Skeletal muscle cell (primary cell): ENCODE measurements around the gene TAF6.

Source experiments
- DNase-seq: peaks from one replicate; pipeline ENCODE4 v3.0.0-alpha.2; 2010; ENCODE audit warnings: low read depth
- H3K4me3 ChIP-seq: 2 replicates; pipeline ENCODE4 v1.5.1; 2011; ENCODE audit warnings: low read depth, mild to moderate bottlenecking, control low read depth, low read length, moderate library complexity

Gene TAF6

GRCh38 chr7:100119072-100119969, at the start of gene TAF6, which contains the start of gene CNPY4:
Gene TAF6, minus strand, starts transcription at chr7:100119358. Its CDS starts 5,149 bp downstream, at chr7:100114209.
Gene CNPY4, plus strand, starts transcription at chr7:100119634. Its CDS starts 111 bp downstream, at chr7:100119745.
- H3K4me3 ChIP-seq = peak within 1 kb of the TSS; percentile 96
- DNase-seq = peak; percentile 78

GRCh38 chr7:100167912-100168323, 48.8 kb upstream of the TAF6 start:
- no peak for DNase-seq
- H3K4me3 ChIP-seq = peak overlapping the region; percentile 49

DNA sequence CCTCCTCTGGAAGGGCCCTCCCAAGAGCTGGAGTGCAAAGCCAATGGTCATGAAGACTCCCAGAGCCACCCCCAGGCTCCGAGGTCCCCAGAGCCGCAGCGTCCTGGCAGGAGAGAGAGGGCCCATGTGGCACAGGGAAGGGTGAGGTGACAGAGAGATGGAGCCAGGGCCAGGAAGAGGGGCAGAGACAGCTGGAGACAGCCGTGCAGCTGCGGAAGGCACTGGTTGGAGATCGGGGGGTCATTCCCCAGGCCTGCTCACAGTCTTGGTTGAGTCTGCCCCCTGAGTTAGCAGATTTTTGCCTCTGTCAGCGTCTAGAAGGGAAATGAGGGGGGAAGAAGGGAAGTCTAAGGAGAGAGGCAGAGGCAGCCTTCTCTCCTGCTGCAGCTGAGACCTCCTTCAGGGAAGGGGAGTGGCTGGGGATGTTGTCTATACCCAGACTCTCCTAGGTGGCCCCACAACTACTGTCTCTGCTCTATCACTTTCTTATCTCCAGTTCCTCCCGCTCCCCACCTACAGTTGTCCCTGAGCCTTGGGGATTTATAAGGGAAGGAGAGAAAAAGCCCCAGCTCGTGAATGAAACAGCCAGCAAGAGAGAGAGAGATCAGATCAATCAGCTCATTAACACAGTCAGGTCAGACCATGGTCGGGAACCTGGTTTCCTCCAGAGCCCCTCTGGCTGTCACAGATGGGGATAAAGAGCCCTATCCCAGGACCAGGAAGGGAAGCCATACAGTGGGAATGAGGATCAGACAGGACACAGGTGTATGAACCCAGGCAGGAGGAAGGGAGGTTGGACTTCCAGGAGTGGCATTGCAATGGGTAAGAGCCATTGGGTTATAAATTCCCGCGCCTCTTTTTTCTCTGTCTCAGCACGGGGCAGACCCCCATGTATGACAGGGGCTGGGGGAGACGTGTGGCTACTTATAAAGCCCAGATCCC, 48.1 kb upstream of the TAF6 start:
- no peak for DNase-seq

DNA sequence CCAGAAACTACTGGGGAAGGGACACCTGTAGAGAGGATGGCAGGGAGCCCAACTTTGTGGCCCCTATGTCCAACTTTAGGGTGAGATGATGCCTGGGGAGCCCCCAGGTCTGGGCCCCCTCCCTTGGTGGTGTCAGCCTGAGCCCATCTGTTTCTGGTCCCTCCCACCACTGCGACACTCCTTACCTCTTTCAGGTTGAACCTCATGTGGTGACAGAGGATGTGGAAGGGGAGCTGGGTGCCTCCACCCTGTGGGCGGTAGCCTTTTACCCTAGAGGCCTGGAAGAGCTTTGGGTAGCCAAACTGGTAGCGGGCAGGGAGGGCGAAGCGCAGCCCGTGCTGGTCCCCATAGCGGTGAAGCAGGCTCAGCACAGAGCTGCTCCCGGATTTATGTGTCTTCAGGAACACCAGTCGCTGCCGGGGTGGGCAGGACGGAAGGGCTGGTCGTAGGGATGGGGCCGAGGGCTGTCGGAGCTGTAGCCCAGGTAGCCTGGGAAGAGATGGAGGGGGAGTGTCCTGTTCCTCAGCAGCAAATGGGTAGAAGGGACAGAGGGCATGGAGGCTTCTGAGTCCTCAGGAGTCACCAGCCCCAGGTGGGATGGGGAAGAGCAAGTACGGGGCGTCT, 47.3 kb upstream of the TAF6 start:
- no peak for DNase-seq

More for the DNA sequence above, 48.1 kb upstream of the TAF6 start:
- H3K4me3 ChIP-seq = peak overlapping the region; percentile 49

GRCh38 chr7:100163871-100164270, 44.7 kb upstream of the TAF6 start:
- no peak for DNase-seq
- H3K4me3 ChIP-seq = no peak overlapping the region

More for the DNA sequence above, 47.3 kb upstream of the TAF6 start:
- no peak overlapping the region for H3K4me3 ChIP-seq

GRCh38 chr7:100163006-100163531, 43.9 kb upstream of the TAF6 start:
- DNase-seq = no peak
- no peak overlapping the region for H3K4me3 ChIP-seq

- DNase-seq = no peak
- no peak overlapping the region for H3K4me3 ChIP-seq
Measured at GRCh38 chr7:100160067-100160466, 40.9 kb upstream of the TAF6 start.

DNA sequence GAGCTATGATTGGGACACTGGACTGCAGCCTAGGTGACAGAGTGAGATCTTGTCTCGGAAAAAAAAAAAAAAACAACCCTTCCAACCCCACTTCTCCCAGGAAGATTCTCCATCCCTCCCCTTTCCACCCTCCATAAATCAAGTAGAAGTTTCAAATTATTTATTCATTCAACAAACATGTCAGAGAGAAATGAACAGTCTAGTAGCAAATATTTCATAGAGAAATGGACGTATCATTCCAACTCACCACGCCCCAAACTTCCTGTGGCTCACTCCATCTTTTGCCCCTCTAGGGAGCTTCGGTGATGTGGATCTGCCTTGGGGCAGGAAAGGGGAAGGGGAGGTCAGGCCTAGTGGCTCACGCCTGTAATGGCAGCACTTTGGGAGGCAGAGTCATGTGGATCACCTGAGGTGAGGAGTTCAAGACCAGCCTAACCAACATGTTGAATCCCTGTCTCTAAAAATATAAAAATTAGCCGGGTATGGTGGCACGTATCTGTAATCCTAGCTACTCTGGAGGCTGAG, 40.0 kb upstream of the TAF6 start:
- H3K4me3 ChIP-seq = peak overlapping the region; percentile 76

GRCh38 chr7:100158229-100159098, 39.3 kb upstream of the TAF6 start, which contains the start of gene TRAPPC14:
Gene TRAPPC14, minus strand, starts transcription at chr7:100158723. Its CDS starts 224 bp downstream, at chr7:100158499.
- DNase-seq = peak; percentile 41
- peak within 1 kb of the TSS; percentile 76 for H3K4me3 ChIP-seq

More for the DNA sequence above, 40.0 kb upstream of the TAF6 start:
- no peak for DNase-seq

DNA sequence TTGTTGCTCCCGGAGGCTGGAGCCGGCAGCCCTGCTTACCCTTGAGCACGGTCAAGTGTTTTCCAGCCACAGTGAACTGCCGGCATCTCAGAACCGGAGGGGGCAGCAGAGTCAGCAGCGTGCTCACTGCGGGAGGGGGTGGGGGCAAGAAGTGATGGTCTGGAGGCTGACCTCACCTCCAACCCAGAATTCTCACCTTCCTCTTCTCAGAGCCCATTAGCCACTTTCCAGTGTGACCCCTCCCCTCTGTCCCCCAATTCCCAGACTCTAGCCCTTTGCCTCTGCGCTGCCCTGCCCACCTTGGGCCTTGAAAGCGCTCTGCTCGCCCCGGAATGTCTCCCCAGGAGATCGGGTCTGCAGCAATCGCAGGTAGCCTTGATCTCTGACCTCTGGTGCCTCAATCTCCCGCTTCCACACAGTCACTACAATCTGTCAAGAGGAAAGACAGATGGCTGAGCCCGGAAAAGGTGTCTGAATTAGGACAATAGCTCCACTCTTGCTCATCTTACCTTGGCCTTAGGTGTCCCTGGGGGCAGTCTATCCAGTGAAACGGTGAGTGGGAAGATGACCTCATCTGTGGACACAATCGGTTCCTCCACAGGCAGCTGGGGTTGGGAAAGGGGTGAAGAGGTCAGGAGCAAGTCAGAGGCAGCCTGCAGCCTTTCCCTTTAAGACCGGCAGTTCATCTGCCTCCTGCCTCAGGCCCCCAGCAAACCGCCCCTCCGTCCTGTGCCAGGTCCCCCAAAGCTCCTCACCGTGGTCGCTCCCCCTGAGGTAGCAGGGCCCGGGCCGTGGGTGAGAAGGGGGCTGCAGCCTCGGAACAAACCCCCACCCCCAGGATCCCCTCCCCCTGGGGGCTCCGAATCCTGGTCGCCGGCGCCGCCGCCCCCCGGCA, 38.4 kb upstream of the TAF6 start:
- H3K4me3 ChIP-seq = peak overlapping the region; percentile 76
- DNase-seq = peak; percentile 15

- no peak overlapping the region for H3K4me3 ChIP-seq
- DNase-seq = no peak
Measured at GRCh38 chr7:100157069-100157333, 37.8 kb upstream of the TAF6 start.

GRCh38 chr7:100156331-100157068, 37.3 kb upstream of the TAF6 start:
- no peak overlapping the region for H3K4me3 ChIP-seq
- DNase-seq = no peak

DNA sequence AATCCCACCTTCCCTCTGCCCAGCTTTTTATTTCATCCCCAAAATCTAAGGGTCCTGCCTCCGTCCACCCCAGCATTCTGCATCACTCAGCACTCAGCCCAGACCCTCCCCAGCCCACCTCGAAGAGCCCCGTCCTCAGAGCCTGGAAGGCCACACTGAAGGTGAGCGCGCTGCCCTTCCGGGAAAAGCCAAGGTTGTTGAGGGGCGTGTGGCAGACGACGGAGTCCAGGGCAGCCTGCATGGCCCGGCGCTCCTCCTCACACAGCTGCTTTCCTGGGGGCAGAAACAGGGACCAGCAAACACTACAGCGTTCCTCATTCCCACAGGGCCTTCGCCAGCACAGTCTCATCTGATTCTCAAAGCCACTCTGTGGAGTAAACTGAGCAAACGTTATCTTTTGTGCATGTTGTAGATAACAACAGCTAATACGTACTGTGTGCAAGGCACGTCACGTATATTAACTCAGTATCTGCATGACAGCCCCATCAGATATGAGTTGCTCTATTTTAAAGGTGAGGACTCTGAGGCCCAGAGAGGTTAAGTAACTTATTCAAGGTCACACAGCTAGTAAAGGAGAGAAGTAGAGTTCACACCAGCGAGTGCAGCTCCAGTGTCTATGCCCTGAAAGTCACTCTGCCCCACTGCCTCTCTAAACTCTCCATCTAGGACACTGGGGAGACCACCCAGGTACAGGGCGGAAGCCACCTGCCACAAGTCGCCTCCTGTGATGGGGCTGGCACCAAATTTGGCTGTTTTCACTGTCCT, 36.6 kb upstream of the TAF6 start:
- no peak overlapping the region for H3K4me3 ChIP-seq
- no peak for DNase-seq

DNA sequence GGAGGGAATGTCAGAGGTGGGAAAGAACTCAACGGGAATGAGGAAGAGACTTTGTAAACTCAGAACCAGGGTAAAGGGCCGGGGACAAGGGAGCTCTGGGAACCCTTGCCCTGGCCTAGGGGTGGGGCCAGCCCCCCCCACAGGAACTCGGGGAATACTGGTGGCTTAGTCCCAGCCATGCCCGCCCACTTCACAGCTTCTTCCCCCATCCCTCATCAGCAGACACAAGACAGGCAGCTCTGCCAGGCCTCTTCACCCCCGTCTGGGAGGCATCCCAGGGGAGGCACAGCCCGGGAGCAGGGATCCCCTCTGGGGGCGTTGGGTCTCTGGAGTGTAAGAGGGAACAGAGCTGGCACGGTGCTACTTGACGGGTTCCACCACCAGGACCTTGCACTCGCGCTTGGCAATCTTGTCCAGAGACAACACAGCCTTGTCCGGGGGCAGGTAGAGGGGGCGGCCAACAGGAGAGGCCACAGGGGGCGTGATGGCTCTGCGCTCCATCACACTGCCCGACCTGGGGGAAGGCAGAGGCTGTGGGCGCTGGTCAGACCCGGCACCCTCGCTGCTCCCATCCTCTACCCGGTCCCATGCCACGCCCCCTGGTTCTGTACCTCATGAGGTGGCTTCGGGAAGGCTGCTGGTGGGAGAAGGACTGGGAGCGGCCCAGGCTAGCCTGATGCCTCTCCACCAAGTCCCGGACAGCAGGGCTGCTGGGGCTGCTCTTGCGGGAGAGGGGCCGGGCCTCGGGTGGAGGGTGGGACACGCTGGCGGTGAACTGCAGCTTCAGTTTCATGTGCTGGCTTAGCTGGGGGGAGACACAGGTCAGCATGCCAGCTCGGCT, 35.7 kb upstream of the TAF6 start:
- no peak for DNase-seq
- H3K4me3 ChIP-seq = no peak overlapping the region
